Naive thymus-derived CD8-positive, alpha-beta T cell (primary cell): ENCODE results near the gene OVAAL. TPM values are rescaled to one million over a fixed set of nuclear protein-coding genes. Genes with fewer than 3 reads are reported as not detected.

ENCODE experiments used
- ATAC-seq, 2 donors: fragments of 150-1000 bp; cut with Tn5 transposase in 1 of 2; sonication (Bioruptor Pico), chemical (Tn5 transposase) in 1 of 2; 1 replicate in 1 of 2; 2 replicates in 1 of 2; pipeline ENCODE4 v1.10.0; 2021; ENCODE audit warnings: mild to moderate bottlenecking in 2 of 2, moderate library complexity in 2 of 2
- POLR2A ChIA-PET: fragments of 350-600 bp; sonication (Branson Sonifier 250); formaldehyde crosslinking; loops from one replicate; lab custom pipeline; 2021; ENCODE audit warnings: antibody characterized with exemption; lab: Charles Lee
- DNase-seq, 10 donors: peaks; one replicate each; pipeline versions ENCODE4 v3.0.0 to v3.0.0-alpha.2; 2020 to 2022
- H3K27ac Mint-ChIP-seq, 10 donors: one replicate each; pipeline ENCODE4 v1.8.0; 2020 to 2022; ENCODE audit warnings: mild to moderate bottlenecking in 10 of 10, mixed read lengths in 10 of 10, moderate library complexity in 4 of 10, inconsistent platforms in 1 of 10
- H3K27me3 Mint-ChIP-seq, 5 donors: one replicate each; pipeline ENCODE4 v1.8.0; 2021 to 2022; ENCODE audit warnings: mixed read lengths in 5 of 5
- H3K36me3 Mint-ChIP-seq, 3 donors: one replicate each; pipeline ENCODE4 v1.8.0; 2020 to 2022; ENCODE audit warnings: mixed read lengths in 3 of 3, mild to moderate bottlenecking in 2 of 3, inconsistent platforms in 1 of 3
- H3K4me1 Mint-ChIP-seq, 4 donors: one replicate each; pipeline ENCODE4 v1.8.0; 2021 to 2022; ENCODE audit warnings: mixed read lengths in 4 of 4
- H3K4me3 Mint-ChIP-seq, 10 donors: one replicate each; pipeline ENCODE4 v1.8.0; 2020 to 2022; ENCODE audit warnings: mild to moderate bottlenecking in 10 of 10, mixed read lengths in 10 of 10, moderate library complexity in 6 of 10, inconsistent platforms in 1 of 10
- H3K9me3 Mint-ChIP-seq, 9 donors: one replicate each; pipeline ENCODE4 v1.8.0; 2020 to 2022; ENCODE audit warnings: mixed read lengths in 9 of 9, mild to moderate bottlenecking in 3 of 9, inconsistent platforms in 1 of 9, moderate library complexity in 1 of 9
- polyA plus RNA-seq, 3 donors: library from polyadenylated mRNA; unstranded; fragments of 300-500 nt; fragmentation: Illumina TruSeq; gene quantifications; one replicate each; pipeline ENCODE4 v1.2.3, GENCODE V29; 2021
- total RNA-seq, 8 experiments: library from RNA in 2 of 8; stranded (reverse) in 2 of 8; gene quantifications; one replicate each; pipeline ENCODE4 v1.2.3 and lab custom pipeline; 2021 to 2026

The OVAAL gene
- total and polyA plus RNA-seq, 5 experiments from 2014 or later = not detected

GRCh38 chr1:180528868-180529470 is 29.8 kb upstream of the OVAAL start:
- H3K27ac Mint-ChIP-seq = no peak overlapping the region
- H3K9me3 Mint-ChIP-seq = no peaks in the 10 kb centered on the region
- DNase-seq (no peak), ATAC-seq (no peak)
- H3K4me3 Mint-ChIP-seq = no peak overlapping the region
- peaks cover 0 to 6% (median 0%) of the 10 kb centered on the region in 5 donors for H3K27me3 Mint-ChIP-seq
- POLR2A ChIA-PET = no interaction called here
- H3K36me3 Mint-ChIP-seq = no peaks in the 10 kb centered on the region
- H3K4me1 Mint-ChIP-seq = peaks cover 0 to 11% (median 4%) of the 10 kb centered on the region in 4 donors

DNA sequence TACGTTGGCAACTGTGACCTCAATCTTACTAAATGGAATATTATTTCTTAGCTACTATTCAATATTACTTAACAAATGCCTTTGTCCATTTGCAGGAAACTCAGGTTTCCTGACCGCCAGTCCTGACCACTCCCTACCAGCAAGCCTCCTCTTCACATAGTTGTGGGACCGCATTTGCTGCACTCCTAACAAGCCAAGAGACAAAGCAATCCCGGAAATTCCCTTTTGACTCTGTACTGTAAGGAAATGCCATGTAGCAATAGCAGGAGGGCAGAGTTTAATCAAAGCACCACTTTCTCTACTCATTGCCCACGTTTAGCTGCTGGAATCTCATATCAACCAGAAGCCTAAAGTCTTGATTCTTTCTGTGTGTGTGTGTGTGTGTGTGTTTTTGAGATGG is 28.3 kb upstream of the OVAAL start:
- no peaks in the 10 kb centered on the region for H3K9me3 Mint-ChIP-seq
- H3K4me1 Mint-ChIP-seq = peaks cover 0 to 9% (median 2%) of the 10 kb centered on the region in 4 donors
- ATAC-seq (no peak), DNase-seq (no peak)
- POLR2A ChIA-PET = interaction anchor here (0.7 kb wide), 1 partner anchor 371 kb away, joined by 4 read pairs; no protein-coding TSS in a partner anchor
- H3K4me3 Mint-ChIP-seq = no peak overlapping the region
- H3K27me3 Mint-ChIP-seq = peaks cover 0 to 10% (median 0%) of the 10 kb centered on the region in 5 donors
- no peaks in the 10 kb centered on the region for H3K36me3 Mint-ChIP-seq
- no peak overlapping the region for H3K27ac Mint-ChIP-seq

DNA sequence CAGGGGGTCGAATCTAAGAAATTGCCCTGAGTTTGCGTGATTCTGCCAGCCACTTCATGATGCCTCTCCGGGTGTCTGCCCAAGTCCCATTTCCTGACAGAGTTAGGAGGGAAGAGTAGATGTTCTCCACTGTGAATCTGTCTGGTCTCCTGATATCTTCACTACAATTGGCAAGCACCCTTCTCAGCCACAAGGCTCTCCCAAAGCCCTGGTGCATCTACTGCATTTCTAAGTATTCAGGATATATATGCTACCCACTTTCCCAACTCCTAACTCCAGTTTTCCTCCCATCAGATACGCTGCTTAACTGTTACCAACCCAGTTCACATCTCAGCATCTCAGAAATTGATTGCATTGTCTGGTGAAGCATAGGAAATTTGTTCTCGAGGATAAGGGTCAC is 25.9 kb upstream of the OVAAL start:
- Mint-ChIP-seq H3K27me3 (peaks cover 0 to 8% (median 0%) of the 10 kb centered on the region in 5 donors), H3K4me3 (no peak overlapping the region), H3K4me1 (peaks cover 0 to 6% (median 0%) of the 10 kb centered on the region in 4 donors), H3K36me3 (no peaks in the 10 kb centered on the region), H3K27ac (no peak overlapping the region), H3K9me3 (no peaks in the 10 kb centered on the region)
- no peak for ATAC-seq
- no peak for DNase-seq
- POLR2A ChIA-PET = no interaction called here

DNA sequence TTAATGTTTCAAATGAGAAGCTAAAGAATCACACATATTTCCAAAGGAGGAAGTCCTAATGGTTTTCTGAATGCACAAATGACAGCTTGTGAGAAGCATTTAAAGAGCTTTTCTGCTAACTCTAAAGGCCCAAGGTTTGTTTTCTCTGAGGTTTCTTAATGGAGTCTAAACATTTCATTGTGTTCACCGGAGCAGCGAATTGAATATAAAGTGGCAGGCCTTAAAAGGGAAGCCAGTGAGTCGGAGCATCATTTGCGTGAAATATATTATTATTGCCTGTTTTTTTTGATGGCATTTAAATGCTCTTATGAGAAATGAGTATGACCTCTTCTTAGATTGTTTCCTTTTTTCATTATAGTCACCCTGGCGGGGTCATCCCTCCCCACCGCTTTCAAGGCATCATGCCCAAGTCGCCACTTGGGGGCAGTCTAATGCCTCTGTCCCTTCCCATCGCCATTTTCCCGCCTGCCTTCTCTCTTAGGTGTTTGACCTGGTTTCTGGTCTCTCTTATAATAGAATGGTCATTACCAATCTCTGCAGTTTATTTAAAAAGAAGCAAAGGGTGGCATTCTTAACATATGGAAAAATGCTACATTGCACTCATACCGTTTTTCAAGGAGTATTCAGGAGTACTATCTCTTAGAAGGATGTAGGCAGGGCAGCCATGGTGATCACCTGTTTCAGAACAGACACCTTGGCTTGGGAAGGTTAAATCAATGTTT is 25.3 kb upstream of the OVAAL start:
- peaks cover 0 to 8% (median 0%) of the 10 kb centered on the region in 5 donors for H3K27me3 Mint-ChIP-seq
- peak; percentile 58 to 62 for ATAC-seq
- H3K27ac Mint-ChIP-seq = no peak overlapping the region
- H3K4me1 Mint-ChIP-seq = peaks cover 0 to 6% (median 0%) of the 10 kb centered on the region in 4 donors
- DNase-seq = peak; percentile 17 to 73 (median 42)
- no peak overlapping the region for H3K4me3 Mint-ChIP-seq
- POLR2A ChIA-PET = no interaction called here
- H3K9me3 Mint-ChIP-seq = no peaks in the 10 kb centered on the region
- H3K36me3 Mint-ChIP-seq = no peaks in the 10 kb centered on the region

- peaks cover 0 to 6% (median 0%) of the 10 kb centered on the region in 4 donors for H3K4me1 Mint-ChIP-seq
- no peaks in the 10 kb centered on the region for H3K9me3 Mint-ChIP-seq
- DNase-seq = no peak
- no peak overlapping the region for H3K4me3 Mint-ChIP-seq
- peaks cover 0 to 8% (median 0%) of the 10 kb centered on the region in 5 donors for H3K27me3 Mint-ChIP-seq
- no peak overlapping the region for H3K27ac Mint-ChIP-seq
- no peaks in the 10 kb centered on the region for H3K36me3 Mint-ChIP-seq
- POLR2A ChIA-PET = no interaction called here
- no peak for ATAC-seq
These were observed 24.6 kb upstream of the OVAAL start for GRCh38 chr1:180534214-180534613.

DNA sequence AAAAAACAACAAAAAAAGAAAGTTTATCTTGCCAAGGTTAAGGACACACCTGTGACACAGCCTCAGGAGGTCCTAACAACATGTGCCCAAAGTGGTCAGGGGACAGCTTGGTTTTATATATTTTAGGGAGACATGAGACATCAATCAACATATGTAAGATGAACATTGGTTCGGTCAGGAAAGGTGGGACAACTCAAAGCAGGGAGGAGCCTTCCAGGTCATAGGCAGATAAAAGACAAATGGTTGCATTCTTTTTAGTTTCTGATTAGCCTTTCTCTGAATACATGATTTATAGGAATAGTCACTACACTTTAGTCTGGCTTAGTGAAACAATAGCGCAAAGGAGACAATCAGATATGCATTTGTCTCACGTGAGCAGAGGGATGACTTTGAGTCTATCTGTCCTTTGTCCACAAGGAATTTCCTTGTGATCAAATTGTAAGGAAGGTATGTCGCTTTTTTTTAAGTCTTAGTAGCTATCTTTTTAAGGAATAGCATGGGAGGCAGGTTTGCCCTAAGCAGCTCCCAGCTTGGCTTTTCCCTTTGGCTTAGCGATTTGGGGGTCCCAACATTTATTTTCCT is 23.3 kb upstream of the OVAAL start:
- H3K9me3 Mint-ChIP-seq = no peaks in the 10 kb centered on the region
- peaks cover 0 to 8% (median 0%) of the 10 kb centered on the region in 5 donors for H3K27me3 Mint-ChIP-seq
- H3K4me3 Mint-ChIP-seq = no peak overlapping the region
- H3K36me3 Mint-ChIP-seq = no peaks in the 10 kb centered on the region
- no peak overlapping the region for H3K27ac Mint-ChIP-seq
- no peak for ATAC-seq
- H3K4me1 Mint-ChIP-seq = peaks cover 0 to 6% (median 0%) of the 10 kb centered on the region in 4 donors
- DNase-seq = no peak
- POLR2A ChIA-PET = no interaction called here

- H3K4me1 Mint-ChIP-seq = peaks cover 0 to 6% (median 0%) of the 10 kb centered on the region in 4 donors
- no peak overlapping the region for H3K4me3 Mint-ChIP-seq
- ATAC-seq = no peak
- H3K36me3 Mint-ChIP-seq = no peaks in the 10 kb centered on the region
- peak overlapping the region in 1 of 10 donors; percentile 37 for H3K27ac Mint-ChIP-seq
- POLR2A ChIA-PET = no interaction called here
- H3K27me3 Mint-ChIP-seq = peaks cover 0 to 8% (median 0%) of the 10 kb centered on the region in 5 donors
- no peak for DNase-seq
- H3K9me3 Mint-ChIP-seq = no peaks in the 10 kb centered on the region
These were observed 21.9 kb upstream of the OVAAL start for GRCh38 chr1:180536821-180537372.

GRCh38 chr1:180539136-180539535 is 19.6 kb upstream of the OVAAL start:
- no peak for ATAC-seq
- Mint-ChIP-seq H3K9me3 (no peaks in the 10 kb centered on the region), H3K4me3 (no peak overlapping the region), H3K36me3 (no peaks in the 10 kb centered on the region), H3K4me1 (no peaks in the 10 kb centered on the region), H3K27me3 (peaks cover 0 to 8% (median 0%) of the 10 kb centered on the region in 5 donors), H3K27ac (no peak overlapping the region)
- POLR2A ChIA-PET = interaction anchor here (0.5 kb wide), 1 partner anchor 308 kb away, joined by 5 read pairs; no protein-coding TSS in a partner anchor
- no peak for DNase-seq

- no peaks in the 10 kb centered on the region for H3K36me3 Mint-ChIP-seq
- H3K9me3 Mint-ChIP-seq = no peaks in the 10 kb centered on the region
- no peak for ATAC-seq
- POLR2A ChIA-PET = no interaction called here
- no peak overlapping the region for H3K4me3 Mint-ChIP-seq
- no peak for DNase-seq
- H3K4me1 Mint-ChIP-seq = no peaks in the 10 kb centered on the region
- peaks cover 0 to 5% (median 0%) of the 10 kb centered on the region in 5 donors for H3K27me3 Mint-ChIP-seq
- H3K27ac Mint-ChIP-seq = no peak overlapping the region
These were observed 17.8 kb upstream of the OVAAL start for GRCh38 chr1:180540697-180541594.

DNA sequence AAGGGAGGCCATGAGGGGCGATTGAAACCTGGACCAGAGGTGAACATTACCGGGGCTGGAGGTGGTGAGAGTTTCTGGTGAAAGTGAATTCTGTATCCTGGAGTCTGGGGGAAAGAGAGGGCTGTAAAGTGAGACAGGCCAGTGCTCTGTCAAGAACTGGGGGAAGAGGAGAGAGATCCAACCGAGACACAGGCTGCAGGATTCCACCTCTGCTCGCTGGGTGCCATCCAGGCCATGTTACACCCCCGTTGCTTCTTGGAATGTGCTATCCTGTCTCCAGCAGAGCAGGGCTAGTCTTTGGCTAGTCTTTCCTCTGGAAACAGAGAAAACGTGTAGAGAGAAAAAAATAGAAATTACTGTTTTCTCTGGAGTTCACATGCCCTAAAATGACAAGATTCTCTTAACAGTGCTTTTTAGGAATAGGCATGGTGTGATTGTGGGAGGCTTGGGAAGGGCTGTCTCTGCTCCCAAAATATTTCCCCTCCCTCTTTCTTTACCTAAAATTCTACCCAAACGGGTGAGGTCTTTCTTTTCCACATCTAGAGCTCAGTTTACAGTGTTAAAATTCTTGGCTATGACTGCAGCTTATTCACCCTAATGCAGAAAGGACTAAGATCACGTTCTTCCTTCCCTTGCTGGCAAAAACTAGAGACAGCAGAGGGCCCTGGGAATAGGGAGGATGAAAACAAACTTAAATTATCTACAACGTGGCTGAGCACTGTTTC is 16.5 kb upstream of the OVAAL start:
- H3K9me3 Mint-ChIP-seq = no peaks in the 10 kb centered on the region
- H3K27me3 Mint-ChIP-seq = peaks cover 0 to 2% (median 0%) of the 10 kb centered on the region in 5 donors
- ATAC-seq = no peak
- H3K36me3 Mint-ChIP-seq = no peaks in the 10 kb centered on the region
- POLR2A ChIA-PET = no interaction called here
- no peaks in the 10 kb centered on the region for H3K4me1 Mint-ChIP-seq
- no peak for DNase-seq
- no peak overlapping the region for H3K27ac Mint-ChIP-seq
- H3K4me3 Mint-ChIP-seq = no peak overlapping the region

GRCh38 chr1:180542838-180543145 is 16.0 kb upstream of the OVAAL start:
- no peak for DNase-seq
- Mint-ChIP-seq H3K27ac (no peak overlapping the region), H3K4me3 (no peak overlapping the region), H3K9me3 (no peaks in the 10 kb centered on the region), H3K36me3 (no peaks in the 10 kb centered on the region), H3K4me1 (no peaks in the 10 kb centered on the region), H3K27me3 (peaks cover 0 to 2% (median 0%) of the 10 kb centered on the region in 5 donors)
- POLR2A ChIA-PET = no interaction called here
- no peak for ATAC-seq

DNA sequence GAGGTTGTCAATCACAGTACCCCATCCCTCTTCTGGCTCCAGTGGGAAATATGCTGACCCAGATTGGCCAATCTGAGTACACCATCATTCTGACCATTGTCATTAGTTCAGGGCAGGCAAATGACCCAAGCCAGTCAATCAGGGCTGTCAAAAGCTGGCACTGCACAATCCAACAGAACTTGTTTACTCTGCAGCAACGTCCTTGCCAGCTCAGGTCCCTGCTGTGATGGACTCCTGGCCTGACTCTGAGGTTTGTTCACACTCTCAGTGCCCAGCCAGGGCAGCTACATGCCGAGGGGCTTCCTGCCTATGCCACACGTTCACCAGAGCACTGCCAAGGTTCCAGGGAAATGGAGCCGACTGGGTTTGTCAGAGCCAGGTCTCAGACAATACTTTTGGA is 14.7 kb upstream of the OVAAL start:
- no peak for DNase-seq
- no peak for ATAC-seq
- POLR2A ChIA-PET = no interaction called here
- no peaks in the 10 kb centered on the region for H3K4me1 Mint-ChIP-seq
- no peaks in the 10 kb centered on the region for H3K36me3 Mint-ChIP-seq
- H3K27me3 Mint-ChIP-seq = peaks cover 0 to 2% (median 0%) of the 10 kb centered on the region in 5 donors
- H3K9me3 Mint-ChIP-seq = no peaks in the 10 kb centered on the region
- H3K4me3 Mint-ChIP-seq = no peak overlapping the region
- H3K27ac Mint-ChIP-seq = no peak overlapping the region
